ENCODE data around the gene BANP.
A peak's percentile ranks its signal among the peaks of the same experiment; 100 is the strongest.
"Not testable (repeated sequence)": the region's sequence is repeated elsewhere in the genome, so short reads cannot be mapped to it uniquely, and the experiment has no call there.

Gene BANP

GRCh38 chr16:87950765-87951551, at the start of gene BANP:
Gene BANP, plus strand, starts transcription at chr16:87951434. Its CDS starts 23,682 bp downstream, at chr16:87975116.
- peak; percentile 99 for DNase-seq

DNA sequence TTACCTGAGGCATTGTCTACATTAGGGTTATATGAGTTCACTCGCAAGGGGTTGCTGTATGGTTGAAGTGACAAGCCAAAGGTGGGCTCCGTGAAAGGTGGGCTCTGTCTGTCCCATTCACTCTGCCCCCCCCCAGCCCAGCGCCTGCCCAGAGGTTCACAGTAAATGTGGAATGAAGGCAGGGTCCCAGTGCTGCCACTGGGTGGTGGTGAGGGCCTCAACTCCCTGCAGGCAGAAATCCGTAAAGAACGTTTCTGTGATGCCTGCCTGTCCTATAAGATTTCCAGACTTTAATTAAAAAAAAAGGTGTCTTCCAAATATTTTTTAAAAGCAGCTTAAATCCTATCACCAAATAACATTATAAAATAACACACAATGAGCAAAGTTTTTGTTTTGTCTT, 46.3 kb upstream of the BANP start:
- not testable (repeated sequence) for DNase-seq

DNA sequence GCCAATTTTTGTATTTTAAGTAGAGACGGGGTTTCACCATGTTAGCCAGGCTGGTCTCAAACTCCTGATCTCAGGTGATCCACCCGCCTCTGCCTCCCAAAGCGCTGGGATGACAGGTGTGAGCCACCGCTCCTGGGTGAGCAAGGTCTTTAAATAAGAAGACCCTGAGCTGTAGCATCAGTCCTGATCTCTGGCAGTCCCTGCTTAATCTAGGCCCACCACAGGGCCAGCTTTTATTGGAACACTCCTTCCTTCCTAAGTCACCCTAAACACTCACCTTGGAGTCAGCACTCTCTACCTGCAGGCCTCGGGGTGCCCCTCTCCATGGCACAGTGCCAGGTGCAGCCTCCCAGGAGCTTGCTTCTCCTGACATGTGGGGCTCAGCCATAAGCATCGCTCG, 45.7 kb upstream of the BANP start:
- DNase-seq, result not testable (repeated sequence)

- not testable (repeated sequence) for DNase-seq
Observed at GRCh38 chr16:87908101-87908500, 43.1 kb upstream of the BANP start.

DNA sequence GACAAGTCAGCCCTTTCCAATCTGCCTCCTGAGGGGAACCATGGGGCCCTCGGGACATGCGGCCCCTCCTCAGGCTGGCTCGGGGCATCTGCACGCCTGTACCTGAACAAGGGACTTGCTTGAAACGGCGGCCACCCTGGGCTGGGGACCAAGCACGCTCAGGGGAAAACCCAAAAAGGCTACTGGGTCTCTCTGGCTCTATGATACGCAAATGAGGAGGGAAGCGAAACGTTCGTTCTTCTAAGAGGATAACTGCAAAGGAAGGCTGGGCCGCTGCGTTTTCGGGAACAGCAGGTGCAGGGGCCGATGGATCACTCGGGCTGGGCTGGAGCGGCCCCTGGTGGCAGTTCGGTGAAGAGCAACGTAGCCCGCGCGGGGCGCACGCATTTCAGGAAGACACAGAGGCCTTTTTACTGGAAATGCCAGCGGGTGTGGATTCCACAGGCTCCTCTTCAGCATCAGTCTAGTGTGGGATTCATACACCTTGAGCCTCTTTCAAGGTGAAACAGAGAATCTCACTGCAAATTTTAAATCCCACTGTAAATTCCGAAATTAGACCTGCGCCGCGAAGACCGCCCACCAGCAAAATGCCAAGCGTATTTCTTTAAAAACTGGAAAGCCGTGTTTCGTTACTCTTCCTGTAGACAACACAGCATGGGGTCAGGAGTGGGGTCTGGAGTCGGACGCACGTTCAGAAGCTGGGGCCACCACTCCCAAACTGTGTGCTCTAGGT, 41.9 kb upstream of the BANP start:
- peak; percentile 75 for DNase-seq

DNA sequence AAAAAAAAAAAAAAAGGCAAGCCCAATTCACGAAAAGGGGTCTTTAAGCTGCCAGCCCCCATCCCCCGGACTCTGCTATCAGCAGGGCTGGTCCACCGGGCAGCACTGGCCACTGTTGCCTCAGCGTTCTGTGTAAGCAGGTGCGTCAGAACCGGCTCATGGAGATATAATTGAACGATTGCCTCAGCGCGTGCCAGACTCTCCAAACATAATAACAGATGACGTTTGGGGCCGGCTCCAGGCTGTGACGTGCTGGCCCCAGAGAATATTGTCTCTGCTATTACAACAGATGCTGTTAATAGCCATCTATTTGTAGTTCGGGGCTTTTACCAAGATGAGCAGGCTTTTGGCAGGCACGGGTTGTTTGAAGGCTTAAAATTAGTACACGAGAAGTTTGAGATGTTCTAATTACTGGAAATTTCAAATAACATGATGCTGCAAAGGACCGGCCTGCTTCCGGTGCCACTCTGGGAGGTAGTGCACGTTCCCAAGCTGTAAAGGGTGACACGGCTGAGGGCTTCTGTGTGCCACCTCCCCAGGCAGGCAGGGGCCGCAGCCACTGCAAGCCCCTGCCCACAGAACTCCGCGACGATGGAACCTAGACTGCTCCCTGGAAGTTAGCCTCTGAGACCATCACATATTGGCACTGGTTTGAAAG, 40.0 kb upstream of the BANP start:
- DNase-seq, result peak; percentile 95

GRCh38 chr16:87912691-87913090, 38.5 kb upstream of the BANP start:
- not testable (repeated sequence) for DNase-seq

GRCh38 chr16:87914021-87914725, 37.1 kb upstream of the BANP start:
- DNase-seq, result not testable (repeated sequence)

GRCh38 chr16:87914812-87915211, 36.4 kb upstream of the BANP start:
- DNase-seq, result no peak

DNA sequence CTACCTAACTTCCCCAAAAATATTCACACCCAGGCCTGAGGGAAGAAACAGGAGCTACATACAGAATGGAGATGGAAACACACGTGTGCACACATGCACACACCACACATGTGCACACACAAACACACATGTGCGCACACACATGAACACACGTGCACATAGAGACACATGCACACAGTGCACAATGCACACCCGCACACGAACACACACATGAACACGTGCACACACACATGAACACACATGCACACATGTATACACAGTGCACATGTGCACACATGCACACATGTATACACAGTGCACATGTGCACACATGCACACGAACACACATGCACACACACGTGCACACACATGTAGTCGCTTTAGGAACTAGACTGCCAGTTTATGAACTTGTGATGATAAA, 33.7 kb upstream of the BANP start:
- DNase-seq, result no peak

GRCh38 chr16:87918338-87918737, 32.9 kb upstream of the BANP start:
- DNase-seq, result no peak

GRCh38 chr16:87918866-87919680, 32.2 kb upstream of the BANP start:
- DNase-seq, result no peak

- DNase-seq, result no peak
Observed at GRCh38 chr16:87919681-87919994, 31.6 kb upstream of the BANP start.

GRCh38 chr16:87921236-87921773, 29.9 kb upstream of the BANP start:
- DNase-seq, result peak; percentile 97

DNA sequence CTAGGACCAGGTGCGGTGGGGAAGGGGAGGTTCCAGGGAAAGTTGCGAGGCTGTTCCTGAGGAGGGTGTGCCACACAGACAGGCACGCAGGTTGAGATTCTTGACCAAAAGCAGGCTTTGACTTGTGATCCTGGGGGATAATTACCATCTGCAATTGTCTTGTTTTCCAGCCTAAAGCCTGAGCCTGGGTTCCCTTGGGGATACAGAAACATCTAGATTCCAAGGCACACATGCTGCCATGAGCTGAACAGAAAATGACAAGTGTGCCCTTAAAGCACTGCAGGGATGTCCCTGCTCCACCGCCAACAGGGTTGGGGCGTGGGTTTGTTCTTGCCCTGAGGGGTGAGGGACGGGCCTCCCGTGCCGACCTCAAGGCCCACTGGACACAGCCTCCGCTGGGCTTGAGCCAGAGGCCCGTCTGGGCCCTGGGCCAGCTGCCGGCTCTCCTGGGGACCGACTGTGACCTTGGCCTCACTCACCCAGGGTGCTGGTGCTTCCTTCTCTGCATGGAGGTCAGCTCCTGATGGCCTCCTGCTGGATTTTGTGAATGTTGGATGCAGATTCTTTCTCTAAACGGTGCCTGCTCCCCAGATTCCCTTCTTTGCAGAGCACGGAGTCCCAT, 28.9 kb upstream of the BANP start:
- no peak for DNase-seq

DNA sequence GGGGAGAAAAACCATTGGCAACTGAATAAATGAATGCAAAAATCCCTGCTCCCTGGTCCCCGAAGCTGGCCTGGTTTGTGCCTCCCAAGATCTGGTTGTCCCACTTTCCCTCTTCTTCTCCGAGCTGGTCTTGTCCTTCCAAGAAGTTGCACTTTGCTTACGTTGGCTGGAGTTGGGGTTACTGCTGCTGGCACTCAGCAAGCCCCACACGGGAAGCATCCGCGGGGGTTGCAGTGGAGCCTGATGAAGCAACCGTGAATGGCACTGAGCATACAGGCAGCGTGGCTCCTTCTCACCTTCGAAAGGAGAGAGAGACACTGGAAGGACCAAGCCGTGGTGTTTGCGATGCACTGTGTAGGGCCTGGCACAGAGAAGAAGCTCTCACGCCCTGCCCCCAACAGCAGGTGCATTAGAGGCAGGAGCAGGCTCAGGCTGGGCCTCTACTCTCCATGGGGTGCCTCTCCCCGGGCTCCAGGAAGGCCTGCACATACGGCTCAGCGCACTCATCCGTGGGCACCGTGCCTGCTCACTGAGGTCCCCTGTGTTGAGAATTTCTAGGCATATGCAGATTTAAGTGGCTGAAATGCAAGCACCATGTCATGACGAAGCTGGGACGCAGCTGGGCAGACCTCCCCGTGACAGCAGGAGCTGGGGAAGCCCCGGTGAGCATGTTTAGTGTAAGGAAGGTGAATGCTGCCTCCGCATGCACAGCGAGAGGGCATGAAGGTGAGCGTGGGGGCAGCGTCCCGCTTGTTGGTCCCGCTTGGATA, 27.0 kb upstream of the BANP start:
- DNase-seq, result peak; percentile 84

DNA sequence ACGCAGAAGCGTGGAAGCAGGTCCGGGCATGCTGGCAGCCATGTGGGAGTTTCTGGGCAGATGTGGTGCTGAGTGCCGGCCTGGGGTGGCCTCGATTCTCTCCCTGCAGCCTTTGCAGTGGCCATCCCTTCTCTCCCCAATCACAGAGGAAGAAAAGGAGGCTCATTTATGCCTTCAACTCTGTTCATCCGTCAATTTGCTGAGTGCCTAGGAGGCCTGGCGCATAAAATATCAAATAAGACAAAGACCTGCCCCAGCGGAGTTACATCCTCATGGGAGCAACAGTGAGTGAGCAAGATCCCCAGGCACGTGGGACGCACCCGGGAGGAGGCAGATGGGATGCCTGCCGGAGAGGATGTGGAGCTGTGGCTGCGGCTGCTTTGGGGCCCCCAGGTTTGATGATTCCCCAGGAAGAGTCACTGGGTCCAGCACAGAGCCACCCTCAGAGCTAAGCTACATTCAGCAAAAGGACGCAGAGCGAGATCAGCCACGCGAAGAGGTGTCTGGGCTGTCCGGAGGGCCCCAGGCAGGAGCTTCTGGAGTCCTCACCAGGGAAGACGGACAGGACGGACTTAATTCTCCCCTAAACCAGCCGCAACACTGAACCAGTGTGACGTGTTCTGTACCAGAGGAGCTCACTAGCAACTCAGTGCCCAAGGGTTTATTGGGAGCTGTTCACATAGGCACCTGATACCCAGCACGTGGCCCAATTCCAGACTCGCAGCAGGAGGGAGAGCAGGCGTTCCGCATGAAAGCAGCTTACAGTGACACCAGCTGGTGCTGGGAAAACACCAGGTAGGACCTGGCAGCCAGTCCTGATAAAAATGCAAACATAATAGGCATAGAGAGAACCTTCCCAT, 26.2 kb upstream of the BANP start:
- peak; percentile 90 for DNase-seq

DNA sequence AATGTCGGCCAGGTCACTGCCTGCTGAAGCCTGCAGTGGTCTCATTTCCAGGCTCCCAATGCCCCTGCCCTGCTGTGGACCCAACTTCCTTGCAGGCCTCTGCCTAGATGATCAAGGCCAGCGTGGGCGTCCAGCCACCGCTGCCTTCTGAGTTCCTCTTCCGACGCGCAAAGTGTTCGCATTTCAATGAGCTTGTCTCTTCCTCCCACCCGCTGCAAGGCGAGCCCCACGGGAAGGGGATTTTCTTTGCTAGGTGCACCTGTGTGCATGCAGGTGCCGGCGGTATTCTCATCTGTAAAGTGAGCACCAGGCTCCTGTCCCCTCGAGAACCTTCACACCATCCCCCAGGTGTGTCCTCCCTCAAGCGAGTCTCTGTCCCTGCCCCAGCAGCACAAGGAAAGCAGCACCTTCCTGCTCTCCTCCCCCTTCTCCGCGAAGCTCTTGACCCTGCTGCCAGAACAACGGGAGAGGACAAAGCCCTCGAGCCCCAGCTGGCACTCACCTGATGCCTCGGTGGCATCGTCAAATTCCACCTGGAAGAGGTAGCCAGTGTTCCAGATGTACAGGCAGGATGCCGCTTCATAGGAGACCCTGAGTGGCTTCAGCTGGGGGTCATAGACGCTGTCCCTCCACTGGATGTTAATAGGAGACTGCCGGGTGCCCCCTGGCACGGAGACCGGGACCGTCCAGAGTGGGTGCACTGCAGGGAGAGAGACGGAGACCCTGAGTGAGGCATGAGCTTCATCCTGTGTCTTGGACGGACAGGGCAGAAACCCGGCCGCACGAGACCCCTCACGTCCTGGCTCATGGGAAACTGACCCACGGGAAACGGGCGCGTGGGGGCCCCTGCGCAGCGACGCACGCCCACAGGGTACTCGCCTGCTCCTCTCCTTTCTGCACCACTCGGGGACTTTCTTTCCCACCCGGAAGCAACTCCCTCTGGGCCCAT, 24.7 kb upstream of the BANP start:
- DNase-seq, result peak; percentile 25

DNA sequence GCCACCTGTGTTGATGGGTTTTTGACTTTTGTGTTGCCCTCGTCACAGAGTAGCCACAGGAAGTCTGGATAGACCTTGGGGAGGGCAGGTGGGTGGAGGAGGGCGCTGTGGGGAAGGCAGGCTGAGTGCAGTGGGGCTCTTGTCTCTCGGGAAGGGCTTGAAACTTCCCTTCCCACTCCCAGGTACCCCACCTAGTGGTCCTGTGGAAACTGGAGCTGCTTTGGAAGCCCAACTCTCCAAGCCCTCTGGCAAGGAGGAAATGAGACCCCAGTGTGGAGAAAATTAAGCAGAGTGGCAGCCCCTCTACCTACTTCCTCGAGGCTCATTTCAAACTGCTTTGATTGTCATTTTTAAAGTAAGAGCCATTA, 24.1 kb upstream of the BANP start:
- peak; percentile 39 for DNase-seq

All from SHP77 treated with DMSO at 0.1 percent for 48 hours (cell line).